Measurements from ENCODE around the gene LTBP1. TPM values are rescaled to one million over a fixed set of nuclear protein-coding genes. Genes with fewer than 3 reads are reported as not detected.

The LTBP1 gene
- total and polyA plus RNA-seq, 2 of the 13 experiments (the other 11 are each of a cell fraction or from before 2014, with no cell fraction given): 0.12 to 0.22 TPM

- Histone ChIP-seq H3K79me2 (ENCODE audit: insufficient read depth, low read length) (no peaks in the 10 kb centered on the region), H4K20me1 (ENCODE audit: insufficient read depth, low read length) (no peaks in the 10 kb centered on the region), H3K4me1 (ENCODE audit: insufficient read depth, low read length) (no peaks in the 10 kb centered on the region), H3K4me3 (replicated peaks in 1 of 3; ENCODE audit: insufficient read depth in 1 of 3, low read depth in 2 of 3, low read length in 3 of 3) (no peak overlapping the region), H3K27ac (ENCODE audit: extremely low read length, insufficient read depth, low read length) (no peak overlapping the region), H3K36me3 (replicated peaks in 1 of 2; ENCODE audit: control insufficient read depth in 1 of 2, insufficient read depth in 2 of 2, low read length in 2 of 2) (no peaks in the 10 kb centered on the region), H3K9ac (ENCODE audit: insufficient read depth, low read depth, low read length) (no peak overlapping the region), H2AFZ (ENCODE audit: low read length) (no peak overlapping the region), H3K9me3 (ENCODE audit: low read length) (no peaks in the 10 kb centered on the region), H3K4me2 (ENCODE audit: low read depth, low read length) (no peak overlapping the region), H3K27me3 (ENCODE audit: control insufficient read depth in 1 of 2, insufficient read depth in 2 of 2, low read length in 2 of 2) (0 out of 5 replicates have a peak, but pooled peaks cover 0 to 4% of the 10 kb centered on the region in 2 experiments)
- in situ Hi-C loops (cut with HindIII; ENCODE audit: extremely low pct_ligation_motif_present, low pct_unique_long_range_greater_than_20kb) (no loop called here), intact Hi-C loops (cut with micrococcal nuclease; ENCODE audit: unreplicated experiment) (no loop called here)
- POLR2A ChIA-PET: no interaction called here
- ATAC-seq (no peak), FAIRE-seq (no peak), DNase-seq (ENCODE audit: low spot score) (no peak)
- no TSS peak for BruUV-seq (replicated peaks)
- CTCF ChIA-PET (ENCODE audit: low intra/inter-chr PET ratio, low total read pairs): no interaction called here
- WGBS (ENCODE audit: low lambda C conversion rate): 50% methylated on average over 3 of the region's 3 CpGs
- TF ChIP-seq ZFP41 (CRISPR knock-in tag; IDR thresholded peaks at IDR 0.05; ENCODE audit: borderline replicate concordance) (no peak), ZKSCAN1 (IDR thresholded peaks at IDR 0.05; ENCODE audit: low read length) (no peak), E2F2 (CRISPR knock-in tag; IDR thresholded peaks at IDR 0.05; ENCODE audit: borderline replicate concordance) (no peak), MAFF (IDR thresholded peaks at IDR 0.05; ENCODE audit: low read depth, low read length) (no peak), ZNF674 (CRISPR knock-in tag; IDR thresholded peaks at IDR 0.05; ENCODE audit: low read depth) (no peak), SOX13 (IDR thresholded peaks at IDR 0.05) (no peak), SOX13 (CRISPR knock-in tag; conservative IDR thresholded peaks at IDR 0.05 in 1 of 2, IDR thresholded peaks at IDR 0.05 in 1 of 2) (no peak), BHLHE40 (IDR thresholded peaks at IDR 0.05; ENCODE audit: low read length) (no peak), ZNF558 (CRISPR knock-in tag; IDR thresholded peaks at IDR 0.05; ENCODE audit: borderline replicate concordance) (no peak), ZKSCAN8 (CRISPR knock-in tag; IDR thresholded peaks at IDR 0.05; ENCODE audit: borderline replicate concordance) (no peak), TRIM24 (CRISPR knock-in tag; IDR thresholded peaks at IDR 0.05) (no peak), FOXO1 (CRISPR knock-in tag; IDR thresholded peaks at IDR 0.05) (no peak), BCL3 (CRISPR knock-in tag; IDR thresholded peaks at IDR 0.05) (no peak), ZNF75D (CRISPR knock-in tag; IDR thresholded peaks at IDR 0.05; ENCODE audit: borderline replicate concordance) (no peak), NR2F6 (IDR thresholded peaks at IDR 0.05) (no peak), NR2F6 (CRISPR knock-in tag; IDR thresholded peaks at IDR 0.05) (no peak), NCOA1 (CRISPR knock-in tag; IDR thresholded peaks at IDR 0.05) (no peak)
- TF ChIP-seq, protein P1, sequence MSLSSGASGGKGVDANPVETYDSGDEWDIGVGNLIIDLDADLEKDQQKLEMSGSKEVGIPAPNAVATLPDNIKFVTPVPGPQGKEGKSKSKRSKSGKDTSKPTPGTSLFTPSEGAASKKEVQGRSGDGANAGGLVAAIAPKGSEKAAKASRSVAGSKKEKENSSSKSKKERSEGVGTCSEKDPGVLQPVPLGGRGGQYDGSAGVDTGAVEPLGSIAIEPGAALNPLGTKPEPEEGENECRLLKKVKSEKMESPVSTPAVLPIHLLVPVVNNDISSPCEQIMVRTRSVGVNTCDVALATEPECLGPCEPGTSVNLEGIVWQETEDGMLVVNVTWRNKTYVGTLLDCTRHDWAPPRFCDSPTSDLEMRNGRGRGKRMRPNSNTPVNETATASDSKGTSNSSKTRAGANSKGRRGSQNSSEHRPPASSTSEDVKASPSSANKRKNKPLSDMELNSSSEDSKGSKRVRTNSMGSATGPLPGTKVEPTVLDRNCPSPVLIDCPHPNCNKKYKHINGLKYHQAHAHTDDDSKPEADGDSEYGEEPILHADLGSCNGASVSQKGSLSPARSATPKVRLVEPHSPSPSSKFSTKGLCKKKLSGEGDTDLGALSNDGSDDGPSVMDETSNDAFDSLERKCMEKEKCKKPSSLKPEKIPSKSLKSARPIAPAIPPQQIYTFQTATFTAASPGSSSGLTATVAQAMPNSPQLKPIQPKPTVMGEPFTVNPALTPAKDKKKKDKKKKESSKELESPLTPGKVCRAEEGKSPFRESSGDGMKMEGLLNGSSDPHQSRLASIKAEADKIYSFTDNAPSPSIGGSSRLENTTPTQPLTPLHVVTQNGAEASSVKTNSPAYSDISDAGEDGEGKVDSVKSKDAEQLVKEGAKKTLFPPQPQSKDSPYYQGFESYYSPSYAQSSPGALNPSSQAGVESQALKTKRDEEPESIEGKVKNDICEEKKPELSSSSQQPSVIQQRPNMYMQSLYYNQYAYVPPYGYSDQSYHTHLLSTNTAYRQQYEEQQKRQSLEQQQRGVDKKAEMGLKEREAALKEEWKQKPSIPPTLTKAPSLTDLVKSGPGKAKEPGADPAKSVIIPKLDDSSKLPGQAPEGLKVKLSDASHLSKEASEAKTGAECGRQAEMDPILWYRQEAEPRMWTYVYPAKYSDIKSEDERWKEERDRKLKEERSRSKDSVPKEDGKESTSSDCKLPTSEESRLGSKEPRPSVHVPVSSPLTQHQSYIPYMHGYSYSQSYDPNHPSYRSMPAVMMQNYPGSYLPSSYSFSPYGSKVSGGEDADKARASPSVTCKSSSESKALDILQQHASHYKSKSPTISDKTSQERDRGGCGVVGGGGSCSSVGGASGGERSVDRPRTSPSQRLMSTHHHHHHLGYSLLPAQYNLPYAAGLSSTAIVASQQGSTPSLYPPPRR (CRISPR knock-in tag; IDR thresholded peaks at IDR 0.05; ENCODE audit: borderline replicate concordance): no peak
- TF ChIP-seq, protein P2, sequence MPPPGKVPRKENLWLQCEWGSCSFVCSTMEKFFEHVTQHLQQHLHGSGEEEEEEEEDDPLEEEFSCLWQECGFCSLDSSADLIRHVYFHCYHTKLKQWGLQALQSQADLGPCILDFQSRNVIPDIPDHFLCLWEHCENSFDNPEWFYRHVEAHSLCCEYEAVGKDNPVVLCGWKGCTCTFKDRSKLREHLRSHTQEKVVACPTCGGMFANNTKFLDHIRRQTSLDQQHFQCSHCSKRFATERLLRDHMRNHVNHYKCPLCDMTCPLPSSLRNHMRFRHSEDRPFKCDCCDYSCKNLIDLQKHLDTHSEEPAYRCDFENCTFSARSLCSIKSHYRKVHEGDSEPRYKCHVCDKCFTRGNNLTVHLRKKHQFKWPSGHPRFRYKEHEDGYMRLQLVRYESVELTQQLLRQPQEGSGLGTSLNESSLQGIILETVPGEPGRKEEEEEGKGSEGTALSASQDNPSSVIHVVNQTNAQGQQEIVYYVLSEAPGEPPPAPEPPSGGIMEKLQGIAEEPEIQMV (CRISPR knock-in tag; IDR thresholded peaks at IDR 0.05; ENCODE audit: low read depth): no peak
Observed at GRCh38 chr2:33144243-33144642, 197.5 kb downstream of the LTBP1 start.

All from HepG2 (cell line).